Activated CD8-positive, alpha-beta T cell treated with anti-CD3 and anti-CD28 coated beads for 36 hours (primary cell): Measurements from ENCODE around the gene IRX4. TPM values are rescaled to one million over a fixed set of nuclear protein-coding genes. Genes with fewer than 3 reads are reported as not detected.

Source experiments
- ATAC-seq: fragments of 200-7000 bp; cut with Tn5 transposase; one replicate; pipeline ENCODE4 v1.10.0; 2021; ENCODE audit warnings: mild to moderate bottlenecking, moderate library complexity
- CTCF ChIA-PET: fragments of 350-600 bp; sonication (Branson Sonifier 250); formaldehyde crosslinking; loops from one replicate; lab custom pipeline; 2021; ENCODE audit warnings: antibody characterized with exemption; lab: Charles Lee
- POLR2A ChIA-PET: fragments of 350-600 bp; sonication (Branson Sonifier 250); formaldehyde crosslinking; loops from one replicate; lab custom pipeline; 2021; ENCODE audit warnings: antibody characterized with exemption; lab: Charles Lee
- DNase-seq: peaks from one replicate; pipeline ENCODE4 v3.0.0-alpha.2; 2020
- H3K27ac Mint-ChIP-seq: one replicate; pipeline ENCODE4 v1.8.0; 2021; ENCODE audit warnings: mild to moderate bottlenecking, mixed read lengths
- H3K27me3 Mint-ChIP-seq: one replicate; pipeline ENCODE4 v1.8.0; 2021; ENCODE audit warnings: mixed read lengths
- H3K36me3 Mint-ChIP-seq: one replicate; pipeline ENCODE4 v1.8.0; 2021; ENCODE audit warnings: low read depth, mixed read lengths
- H3K4me1 Mint-ChIP-seq: one replicate; pipeline ENCODE4 v1.8.0; 2021; ENCODE audit warnings: low read depth, mixed read lengths
- H3K4me3 Mint-ChIP-seq: one replicate; pipeline ENCODE4 v1.8.0; 2021; ENCODE audit warnings: mild to moderate bottlenecking, moderate library complexity, mixed read lengths
- H3K9me3 Mint-ChIP-seq: one replicate; pipeline ENCODE4 v1.8.0; 2021; ENCODE audit warnings: mixed read lengths
- CTCF ChIP-seq: fragments of 200-600 bp; IDR thresholded peaks from one replicate; pipeline ENCODE4 v1.8.0; 2022; ENCODE audit warnings: antibody characterized with exemption, mild to moderate bottlenecking
- intact Hi-C: fragments of 100-400 bp; cut with micrococcal nuclease; formaldehyde crosslinking; loops from one replicate; pipeline ENCODE4 v1.10.0; 2022
- total RNA-seq, 2 experiments: library from RNA; stranded (reverse); gene quantifications; one replicate each; pipeline ENCODE4 v1.2.3, GENCODE V29; 2021

The IRX4 gene
- total RNA-seq, 2 experiments from 2014 or later: not detected

DNA sequence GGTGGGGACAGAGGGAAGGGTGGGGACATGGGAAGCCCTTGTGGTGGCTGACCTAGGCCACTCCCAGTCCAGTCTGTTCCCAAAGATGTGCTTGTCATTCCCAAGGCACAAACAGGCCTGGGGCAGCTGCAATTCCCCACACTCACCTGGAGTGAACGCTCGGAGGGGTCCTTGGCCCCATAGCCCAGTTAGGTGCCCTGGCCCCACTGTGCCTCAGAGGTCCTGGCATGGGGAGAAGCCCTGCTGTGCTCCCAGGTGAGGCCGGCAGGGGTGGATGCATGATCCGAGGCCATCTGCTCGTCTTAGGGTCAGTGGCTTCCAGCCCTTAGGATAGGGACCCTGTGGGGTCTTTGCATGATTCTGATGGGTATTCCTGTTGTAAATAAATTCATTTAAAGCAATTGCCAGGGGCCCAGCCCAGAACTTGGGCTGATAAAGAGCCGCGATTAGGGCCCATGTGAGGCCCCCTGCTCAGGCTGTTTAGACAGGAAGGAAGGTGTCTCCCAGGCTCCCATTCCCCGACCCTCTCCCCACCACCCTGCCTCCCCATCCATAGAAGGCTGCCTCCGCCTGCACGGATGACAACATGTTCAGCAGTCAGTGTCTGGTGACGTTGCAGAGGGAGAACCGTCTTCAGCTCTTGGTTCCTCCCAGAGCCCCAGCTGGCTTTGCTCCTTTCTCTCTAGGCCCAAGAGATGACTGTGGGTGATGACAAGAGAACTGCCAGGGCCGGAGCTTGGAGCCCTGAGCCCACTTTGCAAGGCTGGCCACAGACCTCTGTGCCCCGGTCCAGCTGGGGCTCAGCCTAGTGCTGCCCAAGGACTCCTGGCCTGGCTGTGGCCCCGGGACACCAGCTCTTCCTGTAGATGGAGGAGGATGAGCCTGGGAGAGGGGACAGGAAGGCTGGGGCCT lies 28.4 kb upstream of the IRX4 start:
- no peak overlapping the region for H3K4me3 Mint-ChIP-seq
- H3K27ac Mint-ChIP-seq: no peak overlapping the region
- H3K36me3 Mint-ChIP-seq: no peaks in the 10 kb centered on the region
- peaks cover 2% of the 10 kb centered on the region for H3K27me3 Mint-ChIP-seq
- DNase-seq: no peak
- intact Hi-C loops: no loop called here
- ATAC-seq: no peak
- no peak for TF ChIP-seq CTCF
- no peaks in the 10 kb centered on the region for H3K9me3 Mint-ChIP-seq
- ChIA-PET POLR2A (interaction anchor here (0.7 kb wide), 1 partner anchor 72 kb away, joined by 4 read pairs; no protein-coding TSS in a partner anchor), CTCF (no interaction called here)
- H3K4me1 Mint-ChIP-seq: no peaks in the 10 kb centered on the region

DNA sequence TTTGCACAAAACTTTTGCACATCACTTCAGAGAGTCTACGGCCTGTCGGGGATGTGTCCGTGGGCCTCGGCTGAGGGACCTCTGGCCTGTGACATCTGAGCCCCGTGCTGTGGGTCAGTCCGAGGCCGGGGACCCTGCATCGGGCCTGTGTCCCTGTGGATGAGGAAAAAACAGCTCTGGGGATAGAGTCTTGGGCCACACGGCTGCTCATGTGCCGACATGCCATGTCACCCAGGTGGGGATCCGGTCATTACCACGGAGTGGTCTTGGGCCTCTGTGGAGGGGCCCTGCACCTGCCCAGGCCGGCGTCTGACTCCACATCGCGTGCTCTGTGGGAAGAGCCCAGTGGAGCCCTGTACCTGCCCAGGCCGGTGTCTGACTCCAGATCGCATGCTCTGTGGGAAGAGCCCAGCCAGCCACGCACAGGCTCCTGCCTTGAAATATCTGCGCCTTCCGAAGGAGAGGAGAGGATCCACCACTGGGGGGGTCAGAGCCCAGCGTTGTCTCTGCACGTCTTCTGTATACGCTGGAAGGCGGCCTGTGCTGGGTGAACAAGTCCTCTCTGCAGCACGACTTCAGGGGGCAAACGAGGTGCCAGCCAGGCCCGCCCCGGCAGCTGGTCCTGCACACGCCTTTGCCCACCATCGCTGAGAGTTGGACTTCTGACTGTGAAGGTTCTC lies 27.5 kb upstream of the IRX4 start:
- H3K4me1 Mint-ChIP-seq: no peaks in the 10 kb centered on the region
- DNase-seq (no peak), ATAC-seq (no peak)
- no peak overlapping the region for H3K27ac Mint-ChIP-seq
- intact Hi-C loops: no loop called here
- no peak overlapping the region for H3K4me3 Mint-ChIP-seq
- POLR2A ChIA-PET: no interaction called here
- TF ChIP-seq CTCF: no peak
- CTCF ChIA-PET: no interaction called here
- H3K9me3 Mint-ChIP-seq: no peaks in the 10 kb centered on the region
- H3K36me3 Mint-ChIP-seq: no peaks in the 10 kb centered on the region
- peaks cover 4% of the 10 kb centered on the region for H3K27me3 Mint-ChIP-seq

DNA sequence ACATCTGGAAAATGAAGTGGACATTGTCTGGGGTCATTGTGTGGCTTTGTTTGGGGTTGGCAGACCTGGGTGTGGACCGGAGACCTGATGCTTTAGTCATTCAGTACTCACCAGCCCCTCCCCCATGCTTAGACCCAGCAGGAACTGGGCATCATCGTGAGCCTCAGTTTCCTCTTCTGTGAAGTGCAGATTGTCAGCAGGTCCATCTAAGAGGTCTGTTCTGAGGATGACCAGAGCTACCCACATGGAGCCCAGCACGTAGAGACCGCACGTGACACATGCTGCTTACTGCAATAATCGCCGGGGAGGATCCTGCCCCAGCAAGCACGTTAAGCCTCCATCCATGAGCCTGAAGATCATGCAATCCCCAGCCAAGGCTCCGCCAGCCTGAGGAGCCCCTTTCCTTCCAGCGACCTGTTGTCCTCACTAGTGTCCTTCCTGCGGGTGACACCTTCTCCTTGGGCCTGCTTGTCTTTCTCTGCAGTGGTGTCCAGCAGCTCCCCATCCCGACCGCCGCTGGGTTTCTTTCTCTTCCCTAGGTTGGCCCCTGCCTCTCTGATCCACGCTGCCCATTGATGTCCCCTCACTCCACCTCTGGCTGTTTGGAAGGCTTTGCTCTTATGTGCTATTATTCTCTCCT lies 26.7 kb upstream of the IRX4 start:
- no peak for ATAC-seq
- peaks cover 4% of the 10 kb centered on the region for H3K27me3 Mint-ChIP-seq
- no peaks in the 10 kb centered on the region for H3K36me3 Mint-ChIP-seq
- no peak overlapping the region for H3K27ac Mint-ChIP-seq
- ChIA-PET CTCF (no interaction called here), POLR2A (no interaction called here)
- H3K9me3 Mint-ChIP-seq: no peaks in the 10 kb centered on the region
- no peak for TF ChIP-seq CTCF
- H3K4me1 Mint-ChIP-seq: no peaks in the 10 kb centered on the region
- no peak overlapping the region for H3K4me3 Mint-ChIP-seq
- no peak for DNase-seq
- intact Hi-C loops: no loop called here

DNA sequence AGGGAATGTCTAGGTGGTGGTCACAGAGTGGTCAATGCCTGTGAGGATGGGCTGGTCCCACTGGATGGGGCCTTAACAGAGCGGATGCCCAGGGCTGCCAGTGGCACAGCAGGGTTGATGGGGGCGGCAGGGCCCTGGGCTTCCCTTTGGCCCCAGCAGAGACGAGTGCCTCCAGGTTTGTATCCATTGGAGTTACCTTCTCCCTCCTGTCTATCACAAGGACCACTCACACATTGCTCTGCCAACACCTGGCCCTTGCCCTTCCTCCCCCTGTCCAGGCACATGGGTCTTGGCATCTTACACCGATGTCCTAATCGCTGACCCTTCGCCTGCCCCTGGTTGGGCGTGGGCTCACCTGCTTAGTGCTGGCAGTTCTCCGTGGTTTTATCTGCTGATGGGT lies 26.2 kb upstream of the IRX4 start:
- no peaks in the 10 kb centered on the region for H3K4me1 Mint-ChIP-seq
- H3K36me3 Mint-ChIP-seq: no peaks in the 10 kb centered on the region
- ChIA-PET POLR2A (no interaction called here), CTCF (no interaction called here)
- no peak overlapping the region for H3K27ac Mint-ChIP-seq
- intact Hi-C loops: no loop called here
- no peak overlapping the region for H3K4me3 Mint-ChIP-seq
- DNase-seq (no peak), ATAC-seq (no peak)
- TF ChIP-seq CTCF: no peak
- peaks cover 5% of the 10 kb centered on the region for H3K27me3 Mint-ChIP-seq
- peaks cover under 1% of the 10 kb centered on the region for H3K9me3 Mint-ChIP-seq
